A673 (cell line): Measurements from ENCODE around the gene ZNF177.

Experiments
- CTCF ChIP-seq: fragments of 300-800, 200-600 bp; sonication (generic); conservative IDR thresholded peaks from 2 replicates; pipeline ENCODE4 v1.5.1; 2017; ENCODE audit warnings: low read depth, mild to moderate bottlenecking, antibody characterized with exemption, low read length, moderate library complexity, mixed read lengths
- EZH2 ChIP-seq: fragments of 200-600 bp; sonication (generic); IDR thresholded peaks from 2 replicates; pipeline ENCODE4 v1.6.1; 2017; ENCODE audit warnings: borderline replicate concordance, low read depth, mild to moderate bottlenecking, mixed read lengths, antibody characterized with exemption, low read length; ENCODE audit not compliant: poor library complexity, severe bottlenecking

GRCh38 chr19:9406798-9407352, 44.1 kb downstream of the ZNF177 start:
- TF ChIP-seq CTCF, result no peak
- no peak for TF ChIP-seq EZH2
